IPS DF 4.7 (cell line): ENCODE data around the gene OOSP3.

ENCODE experiments used
- DNase-seq: peaks from one replicate; pipeline ENCODE4 v3.0.0-alpha.2; 2013; ENCODE audit warnings: low spot score; ENCODE audit errors: extremely low read depth

OOSP3 gene

GRCh38 chr11:59943997-59944714 is 65.6 kb downstream of the OOSP3 start:
- DNase-seq: no peak

GRCh38 chr11:59944720-59945119 is 66.1 kb downstream of the OOSP3 start:
- no peak for DNase-seq
